Measurements from ENCODE around the gene PLET1.

PLET1 gene, protein sequence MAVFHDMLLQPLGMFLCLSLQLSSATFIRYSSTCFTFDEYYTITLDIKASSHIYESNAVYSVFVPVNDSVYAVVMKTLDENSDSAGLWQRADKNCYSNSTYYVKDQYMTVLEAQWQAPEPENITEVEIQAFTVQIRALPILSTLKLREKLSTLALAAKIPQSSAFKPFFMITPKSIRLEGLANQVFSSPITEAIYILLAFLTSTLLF

DNA sequence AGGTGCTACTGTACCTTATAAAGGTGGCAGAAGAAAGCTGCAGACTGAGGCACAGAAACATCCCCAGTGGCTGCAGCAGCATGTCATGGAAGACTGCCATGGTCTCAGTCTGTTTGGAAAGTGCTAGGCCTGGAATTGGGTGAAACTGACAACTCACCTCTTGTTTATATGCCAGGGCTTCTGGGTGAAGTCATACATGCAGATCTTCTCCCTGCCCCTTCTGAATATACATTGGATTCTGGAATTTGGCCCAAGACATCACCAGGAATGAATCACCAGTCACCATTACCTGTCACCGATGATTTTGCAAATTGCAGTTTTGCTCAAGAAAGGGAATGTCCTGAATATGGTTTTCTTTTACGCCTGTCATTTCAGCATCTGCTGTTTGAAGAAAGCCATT is at the start of gene PLET1:
Gene PLET1 (minus strand): TSS at position 371 of the 400 bp plus-strand sequence. CDS start 271 bp downstream, at position 100.
- DNase-seq (ENCODE audit: low read depth in 2 of 2) = no peak

DNA sequence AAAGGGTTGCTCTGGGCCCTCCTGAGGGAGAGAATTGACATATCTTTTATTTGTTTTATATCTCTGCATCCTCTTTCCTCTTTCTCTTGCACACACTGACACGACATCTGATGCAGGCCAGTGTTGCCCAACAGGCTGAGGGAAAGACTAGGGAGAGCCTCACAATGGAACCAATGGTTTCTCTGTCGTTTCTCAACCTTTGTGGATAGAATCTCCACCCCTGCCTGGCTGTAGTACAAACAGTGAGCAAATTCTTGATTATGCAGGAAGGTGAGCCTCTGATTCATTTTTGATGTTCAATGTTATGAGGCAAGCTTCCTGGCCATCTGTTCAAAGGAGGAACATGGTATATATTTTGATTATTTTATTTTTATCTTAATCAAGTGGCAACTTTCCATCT is 49.8 kb upstream of the PLET1 start:
- no peak for DNase-seq (ENCODE audit: low read depth in 2 of 2)

DNA sequence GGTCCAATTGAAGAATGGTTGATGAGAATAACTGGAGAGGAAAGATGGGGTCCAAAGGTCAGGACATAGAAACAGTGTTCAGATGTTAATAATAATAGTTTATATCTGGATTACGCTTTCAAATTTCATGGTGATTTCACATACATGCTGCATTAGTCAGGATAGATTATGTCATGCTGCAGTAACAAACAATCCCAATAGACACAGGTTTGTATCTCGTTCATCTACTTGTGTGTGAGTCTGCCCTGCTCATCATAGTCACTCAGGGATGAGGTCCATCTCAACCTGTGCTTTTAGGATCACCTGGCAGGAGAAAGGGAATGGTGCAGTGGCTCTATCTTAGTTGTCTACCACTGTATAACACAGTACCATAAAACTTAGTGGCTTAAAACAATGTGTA is 48.0 kb upstream of the PLET1 start:
- DNase-seq (ENCODE audit: low read depth in 2 of 2) = no peak

DNA sequence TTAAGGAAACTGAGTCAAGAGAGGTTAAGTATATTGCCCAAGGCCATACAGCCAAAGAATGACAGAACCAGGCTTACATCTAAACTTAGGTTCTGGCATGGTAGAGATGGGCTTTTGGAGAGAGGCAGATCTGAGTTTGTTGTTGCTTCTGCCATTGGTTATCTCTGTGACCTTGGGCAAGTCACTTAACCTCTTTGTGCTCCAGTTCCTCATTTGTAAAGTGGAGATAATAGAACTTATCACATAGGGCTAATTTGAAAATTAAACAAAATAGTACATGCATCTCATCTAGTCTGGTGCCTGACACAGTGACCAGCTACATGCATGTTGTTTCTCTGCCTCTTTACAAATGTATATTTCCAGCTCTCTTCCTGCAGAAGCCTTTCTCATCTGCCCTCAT is 47.0 kb upstream of the PLET1 start:
- no peak for DNase-seq (ENCODE audit: low read depth in 2 of 2)

DNA sequence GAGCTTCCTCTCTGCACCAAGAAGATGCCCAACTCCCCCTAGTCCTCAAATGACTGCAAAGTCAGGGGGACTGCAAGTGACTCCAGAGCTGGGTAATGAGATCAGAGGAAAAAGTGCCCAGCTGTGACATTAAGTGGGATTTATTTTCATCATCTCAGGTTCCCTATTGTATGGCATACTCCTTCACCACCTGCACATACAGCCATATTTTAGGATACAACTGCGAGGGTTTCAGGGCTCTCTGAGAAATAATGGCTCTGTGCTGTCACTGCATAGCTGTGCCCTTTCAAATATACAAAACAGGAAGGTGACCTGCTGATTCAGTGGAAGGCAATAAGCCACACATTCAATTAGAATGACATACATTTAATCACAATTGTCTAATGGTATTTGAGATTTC is 45.6 kb upstream of the PLET1 start:
- DNase-seq (ENCODE audit: low read depth in 2 of 2) = no peak

DNA sequence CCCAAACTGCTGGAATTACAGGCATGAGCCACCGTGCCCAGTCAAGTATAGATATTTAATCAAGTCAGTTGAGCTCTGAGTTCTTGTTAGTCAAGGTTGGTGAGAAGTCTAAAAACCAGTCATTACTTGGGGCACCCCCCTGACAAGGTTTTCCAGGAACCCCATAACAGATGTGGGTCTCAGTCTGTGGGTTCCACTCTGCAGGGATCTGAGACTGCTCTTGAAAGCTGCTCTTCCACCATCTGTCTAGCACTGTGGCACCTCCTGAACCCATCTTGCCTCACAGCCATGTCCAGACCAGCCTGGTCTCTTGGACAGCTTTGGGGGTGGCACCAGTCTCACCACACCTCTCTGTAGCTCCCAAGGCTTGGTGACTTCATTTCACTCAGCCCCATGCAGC is 44.3 kb upstream of the PLET1 start:
- no peak for DNase-seq (ENCODE audit: low read depth in 2 of 2)

DNA sequence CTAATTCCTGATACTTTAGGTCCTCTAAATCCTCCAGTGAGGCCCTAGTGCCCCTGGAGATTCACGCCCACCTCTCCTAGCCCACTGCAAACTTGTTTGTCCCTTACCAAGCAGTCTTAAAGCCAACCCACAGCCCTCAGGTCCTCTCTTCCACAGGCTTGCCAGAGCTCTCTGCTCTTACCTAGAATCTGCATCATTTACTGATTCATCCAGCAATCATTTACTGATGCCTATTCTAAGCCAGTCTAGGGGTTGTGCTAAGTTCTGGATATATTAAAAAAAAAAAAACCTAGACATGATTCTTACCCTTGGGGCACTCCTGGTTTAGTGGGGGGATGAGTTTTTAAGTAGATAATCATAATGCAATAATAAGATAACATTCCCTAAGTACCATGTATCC is 43.0 kb upstream of the PLET1 start:
- DNase-seq (ENCODE audit: low read depth in 2 of 2) = no peak

DNA sequence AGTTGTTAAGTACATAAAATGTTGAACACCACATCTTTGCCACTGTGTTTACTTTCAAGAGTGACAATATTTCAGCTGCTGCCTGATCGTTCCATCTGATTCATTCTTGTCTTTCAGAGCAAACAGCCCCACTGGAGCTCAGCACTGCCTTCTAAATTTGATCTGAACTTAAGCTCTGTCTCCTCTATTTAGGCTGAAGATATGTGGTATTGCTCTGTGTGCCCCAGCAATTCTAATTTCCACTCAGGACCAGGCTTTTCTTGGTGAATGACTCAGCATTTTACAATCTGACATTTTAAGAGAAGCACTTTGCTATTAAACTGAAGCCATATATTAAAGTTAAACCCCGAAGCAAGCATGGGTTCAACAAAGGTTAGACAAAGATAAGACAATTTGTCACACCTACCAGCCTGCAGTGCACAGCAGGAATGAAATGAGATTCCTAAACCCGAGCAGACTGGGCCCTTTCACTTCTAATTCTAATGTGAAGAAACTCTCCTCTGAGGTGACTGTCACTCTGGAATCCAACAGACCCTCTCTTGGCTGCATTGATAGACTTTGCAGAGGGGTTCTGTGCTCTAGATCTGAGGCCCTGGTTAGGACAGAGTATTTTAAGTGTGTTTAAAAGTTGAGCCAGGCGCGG is 41.7 kb upstream of the PLET1 start:
- no peak for DNase-seq (ENCODE audit: low read depth in 2 of 2)

DNA sequence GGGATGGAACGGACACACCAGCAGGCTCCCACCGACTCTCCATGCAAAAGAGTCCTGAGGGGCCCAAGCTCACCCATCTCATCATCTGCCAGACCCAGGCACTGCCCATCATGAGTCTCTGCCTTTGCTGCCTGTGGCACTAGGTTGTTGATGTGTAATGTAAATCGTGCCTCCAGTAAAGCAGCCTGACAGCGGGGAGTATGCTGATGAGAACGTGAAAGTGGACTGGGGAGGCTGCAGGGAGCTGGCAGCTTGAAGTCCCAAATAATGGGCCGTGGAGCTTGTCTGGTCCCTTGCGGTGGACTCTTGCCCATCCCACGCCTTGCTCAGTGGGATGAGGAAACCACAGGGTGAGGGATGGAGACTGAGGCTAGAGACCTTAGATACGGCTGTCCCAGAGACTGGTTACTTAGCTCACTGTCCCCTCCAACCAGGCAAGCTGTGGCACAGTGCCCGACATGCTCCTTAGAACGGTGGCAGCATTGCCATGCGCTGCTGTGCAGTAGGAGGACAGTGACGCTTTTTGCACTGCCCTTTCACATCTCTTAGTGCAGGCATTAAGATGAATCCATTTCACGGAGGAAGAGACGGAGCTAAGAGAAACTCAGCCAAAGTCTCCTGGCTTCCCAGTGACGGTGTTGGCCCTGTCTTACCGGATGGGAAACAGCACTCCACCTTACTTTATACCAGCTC is 39.6 kb upstream of the PLET1 start:
- DNase-seq (ENCODE audit: low read depth in 2 of 2) = no peak

DNA sequence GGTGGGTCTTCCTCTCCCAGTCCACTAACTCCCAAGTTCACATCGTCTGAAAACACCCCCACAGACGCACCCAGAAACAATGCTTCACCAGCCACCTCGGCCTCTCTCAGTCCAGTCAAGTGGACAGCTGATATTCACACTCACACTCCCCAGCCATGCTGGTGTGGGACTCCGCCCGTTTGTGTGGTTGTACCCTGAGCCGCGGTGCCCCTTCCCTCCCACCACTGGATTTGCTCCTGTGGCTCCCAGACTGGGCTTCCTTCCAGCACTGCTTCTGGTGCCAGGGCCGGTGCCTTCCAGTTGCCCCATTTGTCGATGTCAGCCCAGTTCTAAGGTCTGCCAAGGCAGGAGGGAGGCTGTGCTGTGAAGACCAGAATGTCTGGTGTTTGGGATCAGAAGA is 37.9 kb upstream of the PLET1 start:
- DNase-seq (ENCODE audit: low read depth in 2 of 2) = no peak

DNA sequence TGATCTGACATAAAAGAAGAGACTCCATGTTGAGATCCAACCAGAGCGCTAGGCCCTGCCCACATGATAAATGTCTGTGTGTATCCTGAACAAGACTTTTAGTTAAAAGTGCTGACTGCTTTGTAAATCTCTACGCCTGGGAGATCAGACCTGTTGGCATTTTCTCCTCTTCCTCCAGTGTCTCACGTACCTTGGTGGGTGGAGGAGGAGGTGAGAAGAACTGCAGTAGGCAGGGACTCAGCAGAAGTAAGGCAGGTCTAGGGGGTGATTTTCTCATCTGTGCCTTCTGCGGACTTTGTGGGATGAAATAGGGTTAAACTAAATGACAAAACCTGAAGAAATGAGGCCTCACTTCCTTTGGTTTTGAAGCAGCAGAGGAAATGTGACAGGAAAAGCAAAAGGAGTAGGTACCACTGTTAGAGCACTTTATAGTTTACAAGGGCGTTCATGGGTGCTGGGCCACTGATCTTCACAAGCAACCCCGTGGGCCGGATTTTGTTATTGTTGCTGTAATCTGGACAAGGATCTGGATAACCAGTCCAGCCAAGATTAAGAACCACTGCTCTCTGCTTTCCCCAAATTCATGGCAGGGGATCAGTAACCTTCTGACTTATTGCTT is 36.7 kb upstream of the PLET1 start:
- DNase-seq (ENCODE audit: low read depth in 2 of 2) = peak in 1 of 2 experiments; percentile 19

DNA sequence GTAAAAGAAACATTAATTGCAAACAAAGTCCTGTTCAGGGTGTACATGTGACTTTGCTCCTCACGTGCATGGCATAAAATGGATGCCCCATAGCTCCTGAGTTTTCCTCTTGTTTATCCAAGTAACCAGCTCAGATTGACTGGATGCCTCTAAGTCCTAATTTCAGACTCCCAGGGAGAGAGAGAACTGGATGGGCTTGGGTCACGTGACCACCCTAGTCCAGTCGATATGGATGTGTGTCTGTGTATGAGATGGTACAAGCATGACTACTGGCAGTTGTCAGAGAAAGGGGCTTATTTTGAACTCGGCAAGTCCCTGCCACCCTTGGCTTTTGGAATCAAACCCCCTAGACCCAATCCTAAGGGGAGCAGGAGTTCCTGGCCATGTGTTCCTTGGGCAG is 35.4 kb upstream of the PLET1 start:
- DNase-seq (ENCODE audit: low read depth in 2 of 2) = no peak

DNA sequence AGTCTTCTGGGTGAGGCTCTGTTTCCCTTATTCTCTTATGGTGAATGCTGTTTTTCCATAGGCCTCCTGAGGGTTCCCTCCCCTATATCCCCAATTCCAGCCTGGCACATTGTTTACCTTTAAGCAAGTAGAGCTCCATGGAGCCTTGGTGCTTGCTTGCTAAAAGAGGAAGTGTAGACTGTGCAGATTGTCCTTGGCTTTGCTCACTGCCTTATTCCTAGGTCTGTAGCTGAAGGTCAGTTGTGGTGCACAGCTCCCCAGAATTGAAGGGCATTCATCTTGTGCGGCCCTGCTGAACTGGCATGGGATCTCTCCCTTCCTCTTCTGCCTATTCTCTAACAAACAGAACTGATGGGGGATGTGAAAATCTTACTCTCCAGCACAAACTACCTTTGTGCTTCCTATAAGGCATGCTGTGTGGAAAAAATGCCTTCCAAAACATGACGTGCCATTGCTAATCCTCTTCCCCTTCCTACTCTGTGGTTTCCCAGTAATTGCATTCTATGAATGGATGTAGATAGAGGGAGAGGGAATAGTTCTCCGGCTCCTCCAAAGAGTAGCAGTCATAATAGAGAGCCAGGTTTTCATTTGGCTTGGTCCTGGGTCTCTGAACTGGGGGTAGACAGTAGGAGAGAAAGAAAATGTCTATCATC is 34.2 kb upstream of the PLET1 start:
- DNase-seq (ENCODE audit: low read depth in 2 of 2) = no peak

DNA sequence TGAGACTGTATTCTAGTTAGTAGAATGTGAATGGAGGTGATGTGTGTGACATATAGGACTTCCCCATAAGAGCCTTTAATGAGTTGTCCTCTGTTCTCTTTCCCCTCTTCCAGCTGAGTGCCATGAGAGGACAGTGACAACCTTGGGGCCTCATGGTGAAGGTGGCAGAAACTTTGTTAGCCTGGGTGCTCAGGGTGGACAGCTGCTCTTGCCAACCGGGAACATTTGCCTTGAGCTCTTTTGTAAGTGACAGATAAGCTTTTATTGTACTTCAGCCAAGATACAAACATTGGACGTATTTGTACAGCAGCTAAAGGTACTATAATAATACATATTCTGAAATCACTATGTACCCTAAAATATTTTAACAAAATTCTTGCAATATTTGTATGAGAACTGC is 33.0 kb upstream of the PLET1 start:
- no peak for DNase-seq (ENCODE audit: low read depth in 2 of 2)

DNA sequence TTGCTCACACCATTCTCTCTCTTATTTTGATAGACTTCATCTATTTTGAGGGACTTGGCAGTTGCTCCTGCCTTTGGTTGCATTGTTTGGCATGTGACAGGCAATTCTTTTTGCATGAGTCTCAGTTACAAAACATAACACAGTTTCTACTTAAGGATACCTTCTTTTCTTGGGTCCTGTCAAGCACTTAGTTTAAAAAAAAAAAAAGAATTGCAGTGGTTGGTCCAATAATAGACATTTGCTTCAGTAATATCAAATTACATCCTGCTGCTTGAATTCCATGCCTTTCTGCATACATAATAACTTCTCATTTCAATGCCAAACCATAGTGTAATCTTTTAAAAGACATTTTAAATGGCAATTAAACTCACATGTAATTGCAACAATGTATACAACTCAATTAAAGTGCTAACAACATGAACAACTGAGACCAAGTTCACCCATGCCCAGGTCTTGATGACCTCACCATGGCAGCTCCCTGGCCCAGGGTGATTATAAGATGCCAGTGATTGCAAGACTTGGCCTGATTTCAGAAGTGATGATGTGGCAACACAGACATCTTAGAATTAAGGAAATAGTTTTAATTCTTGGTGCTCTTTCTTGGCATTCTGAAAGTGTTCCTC is 32.2 kb upstream of the PLET1 start:
- no peak for DNase-seq (ENCODE audit: low read depth in 2 of 2)

DNA sequence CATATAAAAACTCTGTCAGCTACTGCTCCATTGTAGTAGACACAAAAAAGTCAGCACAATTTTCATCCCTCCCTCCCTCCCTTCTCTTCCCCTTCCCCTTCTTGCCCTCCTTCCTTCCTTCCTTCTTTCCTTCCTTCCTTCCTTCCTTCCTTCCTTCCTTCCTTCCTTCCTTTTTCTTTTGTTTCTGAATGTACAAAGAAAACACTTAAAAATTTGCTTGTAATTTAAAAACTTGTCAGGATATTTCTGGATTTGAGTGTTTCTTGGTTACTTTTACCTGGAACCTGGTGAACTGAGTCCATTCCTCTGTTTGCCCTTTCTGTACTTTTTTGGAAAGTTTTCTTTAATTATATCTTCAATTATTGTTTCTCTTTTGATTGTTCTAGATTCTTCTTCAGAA is 31.5 kb upstream of the PLET1 start:
- no peak for DNase-seq (ENCODE audit: low read depth in 2 of 2)

DNA sequence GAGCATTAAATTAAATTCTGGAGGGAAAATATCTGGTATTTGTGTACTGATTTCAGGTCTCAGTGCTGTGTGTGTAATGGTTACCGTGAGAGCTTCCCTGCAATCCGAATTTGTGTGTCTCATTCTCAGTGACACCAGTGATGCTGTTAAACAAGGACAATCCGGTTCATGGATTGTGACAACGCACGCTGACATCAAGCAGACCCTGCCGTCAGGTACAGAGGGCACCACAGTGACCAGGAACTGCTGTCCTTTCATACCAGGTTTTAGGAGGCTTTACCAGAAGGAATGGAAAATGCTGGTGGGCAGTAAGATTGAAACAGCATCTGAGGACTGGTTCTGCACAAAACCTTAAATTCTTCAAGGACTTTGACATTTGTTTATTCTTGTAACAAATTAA is 30.5 kb upstream of the PLET1 start:
- DNase-seq (ENCODE audit: low read depth in 2 of 2) = no peak

DNA sequence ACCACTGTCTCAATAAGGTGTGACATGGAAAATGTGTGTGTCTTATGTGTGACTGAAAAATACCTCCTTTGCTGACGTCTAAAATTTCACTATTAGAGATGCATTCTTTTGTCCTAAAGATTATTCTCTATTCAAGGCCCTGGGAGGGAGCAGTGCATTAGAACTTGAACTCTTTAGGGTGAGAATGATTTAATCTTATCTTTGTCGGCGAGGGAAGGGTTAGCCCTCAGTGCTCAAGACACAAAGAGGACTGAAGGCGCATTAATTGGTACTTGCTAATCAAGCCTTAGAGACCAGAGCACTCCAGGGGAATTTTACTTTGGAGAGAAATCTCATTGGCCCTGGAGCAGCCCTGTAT is 29.8 kb upstream of the PLET1 start:
- no peak for DNase-seq (ENCODE audit: low read depth in 2 of 2)

DNA sequence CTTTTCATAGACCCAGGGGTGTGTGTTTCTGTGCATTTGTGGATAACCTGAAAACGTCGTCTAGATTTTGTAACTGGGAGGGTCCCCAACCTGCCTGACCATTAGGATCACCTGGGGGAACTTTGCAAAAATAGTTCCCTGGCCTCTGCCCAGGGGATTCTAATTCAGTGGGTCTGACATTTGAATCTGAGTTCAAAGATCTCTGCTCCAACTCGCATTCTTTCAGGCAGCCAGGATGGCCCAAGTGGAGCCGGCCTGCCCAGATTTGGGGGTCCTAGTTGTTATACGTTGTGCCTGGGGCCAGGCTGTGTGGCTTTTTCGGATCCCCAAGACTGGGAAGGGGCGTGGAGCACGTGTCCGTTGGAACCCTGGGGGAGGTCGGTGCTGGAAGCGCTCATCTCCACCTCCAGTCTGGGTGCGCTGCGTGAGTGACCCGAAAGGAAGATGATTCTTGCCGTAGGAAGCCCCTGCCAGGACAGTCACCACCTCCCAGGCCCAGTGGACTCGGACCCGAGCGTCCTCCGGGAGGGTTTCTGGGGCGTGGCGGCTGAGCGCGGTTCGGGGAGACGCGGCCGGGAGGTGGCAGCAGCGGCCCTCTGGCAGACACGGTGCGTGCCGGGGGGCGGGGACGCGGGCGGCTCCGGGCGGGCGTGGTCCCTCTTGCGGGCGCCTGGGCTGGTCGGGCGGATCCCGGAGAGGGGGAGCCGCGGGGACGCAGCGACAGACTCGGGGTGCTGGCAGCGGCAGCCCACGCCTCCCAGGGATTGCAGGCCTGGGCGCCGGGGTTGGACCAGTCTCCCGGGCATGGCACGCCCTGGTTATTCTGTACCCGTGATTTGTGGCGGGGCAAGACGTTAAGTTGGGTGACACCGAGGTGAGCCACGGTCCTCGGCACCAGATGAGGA is 29.2 kb upstream of the PLET1 start:
- DNase-seq (ENCODE audit: low read depth in 2 of 2) = peak; percentile 65 to 81

DNA sequence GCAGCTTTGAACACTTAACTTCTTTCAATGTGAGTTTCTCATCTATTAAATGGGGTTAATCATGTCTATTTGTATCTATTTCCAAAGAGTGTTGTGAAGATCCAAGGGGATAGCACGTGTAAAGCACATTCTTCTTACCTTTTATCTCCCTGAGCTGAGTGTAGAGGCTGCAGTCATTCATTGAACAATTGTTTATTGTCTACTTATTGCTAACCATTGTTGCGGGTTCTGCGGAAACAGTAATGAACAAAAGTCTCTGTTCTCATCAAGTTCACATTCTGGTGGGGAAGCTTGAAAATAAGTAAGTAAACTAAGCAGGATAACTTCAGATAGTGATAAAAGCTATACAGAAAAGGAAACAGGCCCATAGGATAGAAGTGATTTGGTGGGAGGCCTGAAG is 27.4 kb upstream of the PLET1 start:
- no peak for DNase-seq (ENCODE audit: low read depth in 2 of 2)

DNA sequence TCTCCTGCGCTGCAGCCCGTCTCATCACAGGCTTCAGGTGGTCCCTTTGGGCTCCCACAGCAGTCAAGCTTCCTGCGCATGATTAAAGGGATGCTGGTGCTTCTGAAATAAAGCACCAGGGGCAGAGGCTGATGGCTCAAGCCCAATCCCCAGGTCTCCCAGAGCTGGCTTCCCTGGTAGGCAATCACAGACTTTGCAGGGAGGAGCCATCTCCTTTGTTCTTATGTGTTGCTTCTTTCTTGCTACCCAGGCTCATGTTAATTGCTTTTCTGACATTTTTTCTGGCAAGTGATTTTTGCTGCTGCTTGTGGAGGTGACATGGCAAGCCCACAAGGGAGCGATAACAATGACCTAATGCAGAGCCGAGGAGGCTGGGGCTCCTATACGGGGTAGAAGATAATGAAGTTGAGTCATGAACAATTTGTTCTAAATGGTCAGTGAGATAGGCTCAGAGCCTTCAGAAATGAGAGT is 25.2 kb upstream of the PLET1 start:
- no peak for DNase-seq (ENCODE audit: low read depth in 2 of 2)

Measured in stimulated activated CD4-positive, alpha-beta T cell treated with anti-CD3 and anti-CD28 coated beads, Interleukin-12 subunit alpha, Interleukin-12 subunit beta, amount 100 ng/mL, for 24 hours (primary cell).